Measurements from ENCODE around the gene CNR2.

GRCh38 chr1:23916209-23917131 is 3.3 kb upstream of the CNR2 start:
- peak; percentile 16 to 22 (median 19) for TF ChIP-seq CTCF (IDR thresholded peaks at IDR 0.05)
- no peak for TF ChIP-seq POLR2A (IDR thresholded peaks at IDR 0.05)
